GM21576 (cell line): Measurements from ENCODE around the gene PPP1R12A.
A peak's percentile ranks its signal among the peaks of the same experiment; 100 is the strongest.

Source experiments
- ATAC-seq: cut with Tn5 transposase; IDR thresholded peaks from one replicate; pipeline ENCODE4 v1.9.1; 2021; ENCODE audit warnings: mild to moderate bottlenecking, moderate library complexity; ENCODE audit not compliant: unreplicated experiment

Gene PPP1R12A

DNA sequence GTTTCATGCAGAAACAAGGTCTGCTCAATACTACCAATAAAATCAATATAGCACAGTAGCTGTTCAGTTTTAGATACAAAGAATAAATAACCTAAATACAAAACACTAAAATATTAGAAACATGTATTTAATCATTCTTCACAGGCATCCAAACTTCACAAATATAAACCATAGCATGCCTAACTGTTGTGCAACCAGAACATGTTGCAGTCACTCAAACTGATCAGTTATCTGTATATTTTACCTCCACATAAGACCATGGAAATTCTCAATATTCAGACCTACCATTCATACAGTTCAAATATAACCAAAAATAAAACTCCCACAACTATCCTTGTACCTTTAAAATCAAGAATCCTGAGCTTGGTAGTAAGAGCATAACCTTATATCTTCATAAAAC, 161.0 kb downstream of the PPP1R12A start:
- no peak for ATAC-seq

GRCh38 chr12:79769860-79770485, 164.9 kb downstream of the PPP1R12A start:
- ATAC-seq = no peak

DNA sequence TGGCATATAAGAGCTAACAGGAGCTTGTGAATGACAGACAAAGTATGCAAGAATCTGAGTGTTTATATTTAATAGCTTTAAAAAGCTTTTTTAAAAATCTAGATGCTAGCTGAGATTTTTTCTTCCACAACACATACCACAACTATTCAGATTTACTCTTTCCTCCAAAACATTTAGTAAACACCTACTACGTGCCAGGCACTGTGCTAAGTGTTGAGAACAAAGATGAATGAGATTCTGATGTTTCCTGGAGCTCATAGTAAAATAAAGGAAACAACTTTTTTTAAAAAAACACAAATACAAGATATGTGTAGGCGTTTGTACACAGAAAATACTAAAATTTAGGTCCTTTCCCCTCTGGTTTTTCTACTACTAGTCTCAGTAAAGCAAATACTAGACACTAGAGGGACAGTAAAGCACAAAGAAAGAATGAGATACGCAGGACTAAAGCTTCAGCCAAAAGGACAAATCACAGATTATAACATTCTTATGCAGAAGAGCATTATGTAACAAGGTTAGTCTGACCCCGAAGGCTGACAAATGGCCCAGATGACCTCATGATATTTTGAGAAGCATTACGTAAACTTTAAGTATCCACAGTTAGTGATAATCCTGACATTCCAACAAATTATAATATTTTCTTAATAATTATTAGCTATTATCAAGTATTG, 165.6 kb downstream of the PPP1R12A start:
- ATAC-seq = no peak

DNA sequence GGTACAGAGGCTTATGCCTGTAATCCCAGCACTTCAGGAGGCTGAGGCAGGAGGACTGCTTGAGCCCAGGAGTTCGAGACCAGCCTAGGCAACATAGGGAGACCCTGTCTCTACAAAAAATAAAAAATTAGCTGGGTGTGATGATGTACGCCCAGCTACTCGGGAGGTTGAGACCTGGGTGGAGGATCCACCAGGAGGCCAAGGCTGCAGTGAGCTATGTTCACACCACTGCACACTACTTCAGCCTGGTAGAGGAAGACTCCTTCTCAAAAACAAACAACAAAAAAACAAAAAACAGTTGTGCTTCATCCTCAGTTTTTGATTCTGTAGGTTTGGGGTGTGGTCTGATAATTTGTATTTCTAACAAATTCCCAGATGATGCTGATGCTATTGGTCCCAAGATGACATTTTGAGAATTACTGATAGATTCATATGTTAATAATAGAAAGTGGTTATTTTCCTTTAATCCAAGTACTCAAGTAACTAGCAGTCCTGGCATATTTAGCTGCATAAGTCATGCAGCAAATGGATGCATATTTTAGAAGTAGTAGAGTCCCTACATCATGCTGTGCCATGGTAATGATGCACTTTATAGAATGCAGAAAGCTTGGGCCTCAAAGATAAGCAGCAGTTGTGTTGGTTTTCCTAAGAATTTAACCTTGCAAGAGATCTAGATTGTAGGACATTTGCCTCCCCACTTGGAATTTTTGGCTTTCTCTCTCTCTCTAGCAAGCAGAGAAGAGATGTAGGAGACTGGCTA, 168.0 kb downstream of the PPP1R12A start:
- no peak for ATAC-seq

DNA sequence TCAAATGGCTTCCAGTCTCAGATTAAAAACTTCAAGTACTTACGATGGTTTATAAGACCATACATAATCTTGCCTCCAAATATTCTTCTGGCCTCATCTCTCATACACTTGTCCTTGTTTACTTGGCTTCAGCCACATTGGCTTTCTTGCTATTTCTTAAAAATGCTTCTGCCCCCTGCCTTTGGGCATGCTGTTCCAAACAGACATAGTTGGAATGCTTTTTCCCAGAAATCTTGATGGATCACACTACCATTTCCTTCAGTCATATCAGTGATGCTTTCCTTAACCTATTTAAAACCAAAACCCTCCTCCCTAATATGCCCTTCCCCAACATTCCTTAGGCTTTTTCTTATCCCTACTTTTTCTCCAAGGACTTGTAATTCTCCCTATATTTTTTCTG, 169.7 kb downstream of the PPP1R12A start:
- ATAC-seq = no peak

DNA sequence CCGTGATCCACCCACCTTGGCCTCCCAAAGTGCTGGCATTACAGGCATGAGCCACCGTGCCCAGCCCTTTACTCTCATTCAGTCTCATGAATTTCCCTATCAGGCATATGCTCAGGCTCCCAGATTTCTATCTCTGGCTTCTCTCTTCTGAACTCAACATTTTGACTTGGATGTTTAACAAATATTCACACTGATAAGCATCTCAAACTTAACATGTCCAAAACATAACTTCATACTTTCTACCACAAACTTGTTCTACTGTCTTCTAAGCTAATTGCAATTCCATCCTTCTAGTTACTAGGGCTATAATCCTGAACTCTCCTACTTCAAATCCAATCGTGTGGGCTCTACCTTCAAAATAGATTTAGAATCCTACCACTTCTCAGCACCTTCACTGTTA, 170.3 kb downstream of the PPP1R12A start:
- ATAC-seq = no peak

- ATAC-seq = no peak
Measured at GRCh38 chr12:79763766-79764452, 171.0 kb downstream of the PPP1R12A start.

DNA sequence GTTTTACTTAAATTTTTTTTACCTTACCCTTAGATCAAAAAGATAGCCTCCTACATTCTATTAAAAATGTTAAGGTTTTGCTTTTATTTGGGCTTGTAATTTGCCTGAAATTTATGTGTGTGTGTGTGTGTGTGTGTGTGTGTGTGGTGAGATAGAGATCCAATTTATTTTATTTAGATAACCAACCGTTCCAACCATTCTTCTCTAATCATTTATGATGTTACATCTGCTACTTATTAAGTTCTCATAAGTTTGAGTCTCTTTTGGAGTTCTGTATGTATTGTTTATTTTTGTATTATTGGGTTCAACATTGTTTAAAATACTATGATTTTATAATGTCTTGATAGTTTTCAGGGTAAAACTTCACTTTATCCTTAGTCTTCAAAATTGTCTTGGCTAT, 173.6 kb downstream of the PPP1R12A start:
- ATAC-seq = no peak

- ATAC-seq = no peak
Measured at GRCh38 chr12:79747274-79747673, 187.6 kb downstream of the PPP1R12A start.

DNA sequence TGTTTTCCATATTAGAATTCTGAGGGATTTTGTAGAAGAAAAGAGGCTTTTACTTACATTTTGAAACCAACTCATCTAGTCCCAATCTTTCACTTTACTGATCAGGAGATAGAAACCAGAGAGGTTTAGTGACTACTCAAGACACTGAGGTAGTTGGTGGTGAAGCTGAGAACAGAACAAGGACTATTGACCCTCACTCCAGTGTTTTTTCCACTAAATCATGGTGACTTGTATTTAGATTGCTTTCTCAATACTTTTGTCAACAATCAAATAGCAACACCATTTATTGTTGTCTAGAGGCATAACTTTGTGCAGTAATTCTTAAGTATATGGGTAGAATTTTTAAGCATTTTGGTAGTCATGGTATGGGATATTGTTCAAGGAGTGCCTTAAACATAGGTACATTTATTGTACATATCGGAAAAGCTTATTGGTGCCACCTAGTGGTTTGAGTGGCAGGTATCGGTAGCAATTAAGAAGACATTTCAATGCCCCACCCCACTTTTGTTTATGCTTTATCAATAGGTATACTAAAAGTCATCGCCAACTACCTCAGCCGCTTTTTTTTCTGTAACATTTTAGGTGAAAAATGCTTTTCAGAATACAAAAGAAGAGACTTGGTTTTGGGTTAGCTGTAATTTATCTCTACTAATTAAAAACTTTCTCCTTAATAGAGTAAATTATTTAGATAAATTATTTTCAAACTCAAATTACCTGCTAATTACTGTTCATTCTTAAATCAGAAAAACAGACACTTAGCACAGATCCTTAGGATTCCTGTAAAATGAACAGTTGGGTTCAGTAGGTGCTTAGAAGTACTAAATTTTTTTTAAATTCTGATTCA, 196.8 kb downstream of the PPP1R12A start:
- peak; percentile 84 for ATAC-seq

GRCh38 chr12:79732638-79733037, 202.3 kb downstream of the PPP1R12A start:
- ATAC-seq = no peak

GRCh38 chr12:79725987-79726386, 208.9 kb downstream of the PPP1R12A start:
- ATAC-seq = no peak
